Measurements from ENCODE around the gene SP5.

- TF ChIP-seq REST (IDR thresholded peaks at IDR 0.05; ENCODE audit: insufficient read depth in 1 of 2, low read depth in 2 of 2, low read length in 2 of 2) (no peak), POLR2AphosphoS5 (IDR thresholded peaks at IDR 0.05; ENCODE audit: low read depth, low read length) (no peak), FOXP2 (optimal IDR thresholded peaks at IDR 0.05; ENCODE audit: borderline replicate concordance, extremely low read depth, extremely low read length, insufficient read depth) (no peak), TAF1 (IDR thresholded peaks at IDR 0.05; ENCODE audit: borderline replicate concordance, insufficient read depth, low read length) (no peak)
These were observed 24.4 kb downstream of the SP5 start for GRCh38 chr2:170739507-170740046.

All from PFSK-1 (cell line).